Thyroid gland (tissue), 4 donors: ENCODE data around the gene NR2C2AP. TPM values are rescaled to one million over a fixed set of nuclear protein-coding genes. Genes with fewer than 3 reads are reported as not detected.
A peak's percentile ranks its signal among the peaks of the same experiment; 100 is the strongest.

Source experiments
- DNase-seq, 2 donors: peaks; one replicate each; pipeline ENCODE4 v3.0.0-alpha.2; 2019
- H3K27ac ChIP-seq, 3 donors: fragments of 200-600 bp; sonication (generic); 1 replicate in 2 of 3; 2 replicates in 1 of 3; pipeline ENCODE4 v1.5.1; 2016 to 2019; ENCODE audit warnings: mild to moderate bottlenecking in 1 of 3, moderate library complexity in 1 of 3
- H3K27me3 ChIP-seq: fragments of 200-600 bp; sonication (generic); one replicate; pipeline ENCODE4 v1.5.1; 2019
- H3K36me3 ChIP-seq, 2 donors: fragments of 200-600 bp; sonication (generic); one replicate each; pipeline ENCODE4 v1.5.1; 2016 to 2019
- H3K4me1 ChIP-seq, 2 donors: fragments of 200-600 bp; sonication (generic); one replicate each; pipeline ENCODE4 v1.5.1; 2017 to 2019
- H3K4me3 ChIP-seq, 3 donors: fragments of 200-600 bp; sonication (generic); replicated peaks in 1 of 3; 1 replicate in 2 of 3; 2 replicates in 1 of 3; pipeline ENCODE4 v1.5.1; 2016; ENCODE audit warnings: mild to moderate bottlenecking in 1 of 3
- H3K9me3 ChIP-seq: fragments of 200-600 bp; sonication (generic); one replicate; pipeline ENCODE4 v1.5.1; 2017
- POLR2A ChIP-seq, 2 donors: fragments of 450-650 bp; IDR thresholded peaks; one replicate each; pipeline ENCODE4 v1.6.1; 2017; ENCODE audit warnings: antibody characterized with exemption in 2 of 2, mild to moderate bottlenecking in 2 of 2, moderate library complexity in 1 of 2
- WGBS, 2 donors: methylation state at CpG; one replicate each; pipeline ENCODE4 v1.1.5; 2017; 5-methylcytosine and 5-hydroxymethylcytosine counted together
- intact Hi-C: fragments of 100-400 bp; cut with DNase I; formaldehyde crosslinking; loops from one replicate; pipeline ENCODE4 v1.15.1; 2023
- total RNA-seq, 4 donors: library from RNA; depleted of rRNA; stranded (reverse); fragments of >200 nt; gene quantifications; one replicate each; pipeline ENCODE4 v1.2.3, GENCODE V29; 2016
- TF ChIP-seq, protein P1 (sequence below), 6 experiments: fragments of 200-600 bp in 3 of 6; fragments of 450-650 bp in 3 of 6; sonication (generic) in 3 of 6; IDR thresholded peaks; one replicate each; pipeline ENCODE4 v1.5.1; 2016 to 2019; ENCODE audit warnings: antibody characterized with exemption in 6 of 6, mild to moderate bottlenecking in 2 of 6, inconsistent platforms in 1 of 6, moderate library complexity in 1 of 6

The NR2C2AP gene
- total RNA-seq, 4 donors from 2014 or later = 6.6 to 16.8 (median 7.6) TPM

DNA sequence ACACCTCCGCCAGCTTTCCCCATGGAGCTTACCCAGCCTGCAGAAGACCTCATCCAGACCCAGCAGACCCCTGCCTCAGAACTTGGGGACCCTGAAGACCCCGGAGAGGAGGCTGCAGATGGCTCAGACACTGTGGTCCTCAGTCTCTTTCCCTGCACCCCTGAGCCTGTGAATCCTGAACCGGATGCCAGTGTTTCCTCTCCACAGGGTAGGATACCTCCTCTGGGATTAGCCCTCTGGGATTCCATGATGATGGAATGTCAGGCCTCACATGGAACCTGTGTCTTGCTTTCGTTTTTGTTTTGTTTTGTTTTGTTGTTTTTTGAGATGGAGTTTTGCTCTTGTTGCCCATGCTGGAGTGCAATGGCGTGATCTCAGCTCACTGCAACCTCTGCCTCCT, 9.3 kb downstream of the NR2C2AP start:
- no peaks in the 10 kb centered on the region for H3K27me3 ChIP-seq
- peak overlapping the region in 2 of 3 donors; percentile 38 to 43 for H3K27ac ChIP-seq
- peak overlapping the region in 1 of 3 donors; percentile 93 for H3K4me3 ChIP-seq
- WGBS, 2 donors = 68 to 73% methylated on average over 5 of the region's 5 CpGs
- DNase-seq = no peak
- intact Hi-C loops = no loop called here
- no peak for TF ChIP-seq POLR2A (IDR thresholded peaks at IDR 0.05)
- TF ChIP-seq, protein P1, sequence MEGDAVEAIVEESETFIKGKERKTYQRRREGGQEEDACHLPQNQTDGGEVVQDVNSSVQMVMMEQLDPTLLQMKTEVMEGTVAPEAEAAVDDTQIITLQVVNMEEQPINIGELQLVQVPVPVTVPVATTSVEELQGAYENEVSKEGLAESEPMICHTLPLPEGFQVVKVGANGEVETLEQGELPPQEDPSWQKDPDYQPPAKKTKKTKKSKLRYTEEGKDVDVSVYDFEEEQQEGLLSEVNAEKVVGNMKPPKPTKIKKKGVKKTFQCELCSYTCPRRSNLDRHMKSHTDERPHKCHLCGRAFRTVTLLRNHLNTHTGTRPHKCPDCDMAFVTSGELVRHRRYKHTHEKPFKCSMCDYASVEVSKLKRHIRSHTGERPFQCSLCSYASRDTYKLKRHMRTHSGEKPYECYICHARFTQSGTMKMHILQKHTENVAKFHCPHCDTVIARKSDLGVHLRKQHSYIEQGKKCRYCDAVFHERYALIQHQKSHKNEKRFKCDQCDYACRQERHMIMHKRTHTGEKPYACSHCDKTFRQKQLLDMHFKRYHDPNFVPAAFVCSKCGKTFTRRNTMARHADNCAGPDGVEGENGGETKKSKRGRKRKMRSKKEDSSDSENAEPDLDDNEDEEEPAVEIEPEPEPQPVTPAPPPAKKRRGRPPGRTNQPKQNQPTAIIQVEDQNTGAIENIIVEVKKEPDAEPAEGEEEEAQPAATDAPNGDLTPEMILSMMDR (IDR thresholded peaks at IDR 0.05) = no peak
- peaks cover 13 to 27% of the 10 kb centered on the region in 2 donors for H3K36me3 ChIP-seq
- no peaks in the 10 kb centered on the region for H3K9me3 ChIP-seq
- H3K4me1 ChIP-seq = peaks cover 34 to 40% of the 10 kb centered on the region in 2 donors

DNA sequence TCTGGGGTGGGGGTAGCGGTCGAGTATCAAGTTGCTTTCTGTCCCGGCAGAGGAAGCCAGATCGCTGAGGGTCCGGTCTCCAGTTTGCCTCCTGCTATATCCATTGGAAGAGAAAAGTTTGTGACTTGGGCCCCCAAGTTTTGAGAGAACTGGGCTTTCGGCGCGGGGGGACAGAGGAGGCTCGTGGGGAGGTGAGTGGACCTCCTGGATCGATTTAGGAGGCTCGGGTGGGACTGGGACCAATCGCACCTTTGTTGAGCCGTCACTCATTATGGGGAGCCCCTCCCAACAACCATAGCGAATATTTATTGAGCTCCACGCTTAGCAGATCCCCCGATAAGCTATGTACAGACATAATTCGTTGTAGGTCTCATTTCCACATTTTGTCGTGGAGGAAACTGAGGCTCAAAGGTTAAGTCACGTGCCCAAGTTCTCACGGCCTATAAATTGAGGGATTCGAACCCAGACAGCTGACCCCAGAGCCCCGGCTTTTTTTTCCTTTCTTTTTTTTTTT, 10.2 kb downstream of the NR2C2AP start:
- Histone ChIP-seq H3K27ac (peak overlapping the region; percentile 34 to 100 (median 99)), H3K4me1 (peaks cover 34 to 41% of the 10 kb centered on the region in 2 donors), H3K4me3 (peak overlapping the region in 2 of 3 donors; percentile 63 to 93), H3K9me3 (no peaks in the 10 kb centered on the region), H3K36me3 (peaks cover 8 to 18% of the 10 kb centered on the region in 2 donors), H3K27me3 (no peaks in the 10 kb centered on the region)
- intact Hi-C loops = no loop called here
- no peak for DNase-seq
- TF ChIP-seq, protein P1 (IDR thresholded peaks at IDR 0.05) = no peak
- no peak for TF ChIP-seq POLR2A (IDR thresholded peaks at IDR 0.05)
- WGBS, 2 donors = 1 to 2% methylated on average over 22 of the region's 22 CpGs

DNA sequence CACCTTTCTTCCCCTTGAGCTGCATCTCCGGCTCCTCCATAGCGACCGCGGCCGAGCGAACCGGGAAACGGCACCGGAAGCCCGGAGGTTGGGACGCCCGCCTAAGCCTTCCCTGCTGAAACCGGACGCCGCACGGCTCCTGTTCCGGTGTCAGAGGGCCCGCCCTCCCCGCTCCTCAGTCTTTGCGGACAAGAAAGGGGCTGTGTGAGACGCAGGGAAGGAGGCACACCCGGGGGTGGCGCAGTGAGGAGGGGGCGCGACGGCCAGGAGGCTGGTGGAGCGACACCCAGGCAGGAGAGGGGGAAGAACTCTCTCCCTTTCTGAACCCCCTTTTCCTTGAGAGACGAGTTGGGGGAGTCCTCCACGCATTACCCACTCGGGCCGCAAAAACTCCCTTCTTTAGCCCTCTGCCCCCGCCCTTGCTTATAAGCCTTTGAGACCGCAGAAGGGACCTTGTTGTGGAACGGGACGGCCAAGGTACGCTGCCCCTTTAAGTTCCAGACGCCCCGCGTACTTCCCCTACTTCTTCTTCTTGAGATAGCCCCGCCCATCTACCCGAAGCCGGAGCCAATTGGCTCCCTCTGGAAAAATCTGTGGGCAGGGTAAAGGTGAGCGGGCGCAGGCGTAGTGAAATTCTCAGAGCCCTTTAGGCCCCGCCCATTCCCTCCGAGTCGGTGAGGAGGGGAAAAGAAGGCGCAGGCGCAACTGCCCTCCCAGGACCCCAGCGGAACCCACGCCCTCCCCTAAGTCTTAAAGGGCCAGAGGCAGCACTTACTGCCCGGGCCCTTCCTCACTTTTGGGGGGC, 10.9 kb downstream of the NR2C2AP start, which contains the start of the genes BORCS8 and RFXANK:
Gene BORCS8, minus strand, starts transcription at position 75 of the 805 bp plus-strand sequence. Its CDS starts 35 bp downstream, at position 40.
Gene RFXANK, plus strand, starts transcription at position 181 of the 805 bp plus-strand sequence. CDS start 1,689 bp downstream, outside the sequence.
- peak within 1 kb of the TSS; percentile 99 to 100 (median 99) for H3K27ac ChIP-seq
- intact Hi-C loops = no loop called here
- 0 to 1% methylated on average over 19 to 40 of the region's 53 CpGs for WGBS, 2 donors
- H3K36me3 ChIP-seq = peaks cover 5 to 14% of the 10 kb centered on the region in 2 donors
- peak; percentile 100 for DNase-seq
- H3K9me3 ChIP-seq = no peaks in the 10 kb centered on the region
- peak; percentile 30 to 41 for TF ChIP-seq POLR2A (IDR thresholded peaks at IDR 0.05)
- TF ChIP-seq, protein P1 (IDR thresholded peaks at IDR 0.05) = peak in 1 of 6 experiments; percentile 7
- peaks cover 34 to 41% of the 10 kb centered on the region in 2 donors for H3K4me1 ChIP-seq
- no peaks in the 10 kb centered on the region for H3K27me3 ChIP-seq
- peak within 1 kb of the TSS; percentile 84 to 93 (median 88) for H3K4me3 ChIP-seq

DNA sequence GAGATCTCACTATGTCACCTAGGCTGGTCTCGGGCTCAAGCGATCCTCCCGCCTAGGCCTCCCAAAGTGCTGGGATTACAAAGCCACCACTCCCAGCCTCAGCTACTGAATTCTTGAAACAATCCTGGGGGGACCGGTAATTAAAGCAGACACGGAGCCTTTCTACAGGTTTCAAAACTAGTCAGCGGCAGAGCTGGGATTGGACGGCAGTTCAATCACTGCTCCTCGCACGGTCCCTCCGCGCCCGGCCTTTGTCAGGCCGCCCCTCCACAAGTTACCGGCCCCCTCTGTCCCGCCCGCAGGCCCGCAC, 11.5 kb downstream of the NR2C2AP start:
- intact Hi-C loops = no loop called here
- TF ChIP-seq, protein P1 (IDR thresholded peaks at IDR 0.05) = no peak
- TF ChIP-seq POLR2A (IDR thresholded peaks at IDR 0.05) = no peak
- Histone ChIP-seq H3K27me3 (no peaks in the 10 kb centered on the region), H3K27ac (peak overlapping the region; percentile 99 to 100 (median 99)), H3K9me3 (no peaks in the 10 kb centered on the region), H3K4me3 (peak overlapping the region; percentile 84 to 93 (median 88)), H3K4me1 (peaks cover 34 to 41% of the 10 kb centered on the region in 2 donors), H3K36me3 (peaks cover 0 to 8% of the 10 kb centered on the region in 2 donors)
- no peak for DNase-seq
- 0 to 1% methylated on average over 15 to 16 of the region's 17 CpGs for WGBS, 2 donors

DNA sequence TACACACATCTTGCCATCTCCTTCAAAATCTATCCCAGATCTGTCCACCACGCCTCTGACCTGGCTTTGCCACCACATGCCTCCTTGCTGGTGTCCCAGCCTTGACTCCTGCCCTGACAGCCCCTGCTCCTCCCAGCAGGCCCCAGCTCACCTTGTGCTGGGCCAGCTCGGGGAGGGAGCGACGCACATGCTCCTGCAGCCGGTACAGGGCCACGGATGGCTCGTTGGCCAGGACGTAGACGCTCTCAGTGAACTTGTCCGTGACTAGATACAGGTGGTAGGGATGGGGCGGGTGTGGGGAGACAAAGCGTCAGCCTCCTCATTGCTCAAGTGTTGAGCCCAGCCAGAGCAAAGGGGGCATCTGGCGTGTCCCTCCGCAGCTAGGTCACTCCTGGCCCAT, 16.5 kb downstream of the NR2C2AP start:
- Histone ChIP-seq H3K4me3 (no peak overlapping the region), H3K9me3 (no peaks in the 10 kb centered on the region), H3K4me1 (peaks cover 16 to 26% of the 10 kb centered on the region in 2 donors), H3K27me3 (no peaks in the 10 kb centered on the region), H3K27ac (no peak overlapping the region), H3K36me3 (peaks cover 6 to 12% of the 10 kb centered on the region in 2 donors)
- intact Hi-C loops = no loop called here
- TF ChIP-seq, protein P1 (IDR thresholded peaks at IDR 0.05) = no peak
- no peak for TF ChIP-seq POLR2A (IDR thresholded peaks at IDR 0.05)
- 92 to 93% methylated on average over 11 to 14 of the region's 14 CpGs for WGBS, 2 donors
- DNase-seq = no peak
